ENCODE results near the gene PDE8A.

The PDE8A gene

GRCh38 chr15:85014932-85015331 is 33.3 kb downstream of the PDE8A start:
- DNase-seq, result no peak

- DNase-seq, result no peak
Measured at GRCh38 chr15:85016275-85016674, 34.6 kb downstream of the PDE8A start.

- no peak for DNase-seq
Measured at GRCh38 chr15:85019815-85020590, 38.3 kb downstream of the PDE8A start.

- DNase-seq, result no peak
Measured at GRCh38 chr15:85021409-85021808, 39.8 kb downstream of the PDE8A start.

GRCh38 chr15:85022860-85023403 is 41.3 kb downstream of the PDE8A start:
- no peak for DNase-seq

- no peak for DNase-seq
Measured at GRCh38 chr15:85024003-85024402, 42.3 kb downstream of the PDE8A start.

- no peak for DNase-seq
Measured at GRCh38 chr15:85024509-85025336, 43.1 kb downstream of the PDE8A start.

GRCh38 chr15:85025516-85026251 is 44.0 kb downstream of the PDE8A start:
- DNase-seq, result no peak

GRCh38 chr15:85026304-85027032 is 44.8 kb downstream of the PDE8A start:
- DNase-seq, result no peak

- no peak for DNase-seq
Measured at GRCh38 chr15:85027033-85027380, 45.4 kb downstream of the PDE8A start.

GRCh38 chr15:85027421-85027820 is 45.8 kb downstream of the PDE8A start:
- DNase-seq, result no peak

- no peak for DNase-seq
Measured at GRCh38 chr15:85028416-85028815, 46.8 kb downstream of the PDE8A start.

- DNase-seq, result no peak
Measured at GRCh38 chr15:85029221-85029620, 47.6 kb downstream of the PDE8A start.

GRCh38 chr15:85030301-85030929 is 48.8 kb downstream of the PDE8A start:
- no peak for DNase-seq

GRCh38 chr15:85031086-85031943 is 49.7 kb downstream of the PDE8A start:
- no peak for DNase-seq

- DNase-seq, result no peak
Measured at GRCh38 chr15:85031944-85032558, 50.4 kb downstream of the PDE8A start.

- no peak for DNase-seq
Measured at GRCh38 chr15:85033148-85033547, 51.5 kb downstream of the PDE8A start.

- DNase-seq, result no peak
Measured at GRCh38 chr15:85034276-85034675, 52.6 kb downstream of the PDE8A start.

- DNase-seq, result no peak
Measured at GRCh38 chr15:85035980-85036379, 54.3 kb downstream of the PDE8A start.

- DNase-seq, result no peak
Measured at GRCh38 chr15:85036716-85037115, 55.1 kb downstream of the PDE8A start.

GRCh38 chr15:85037641-85038040 is 56.0 kb downstream of the PDE8A start:
- DNase-seq, result no peak
